RWPE2 (cell line): Measurements from ENCODE around the gene ATP5MK.

Experiments used
- ATAC-seq: fragments of 200-7000 bp; cut with Tn5 transposase; 3 replicates; pipeline ENCODE4 v1.9.1; 2021; ENCODE audit warnings: low read depth
- DNase-seq: peaks from one replicate; pipeline ENCODE4 v3.0.0-alpha.2; 2020; ENCODE audit warnings: low spot score
- H3K27ac ChIP-seq: fragments of 450-650 bp; 2 replicates; pipeline ENCODE4 v1.5.1; 2017; ENCODE audit warnings: mild to moderate bottlenecking; ENCODE audit not compliant: poor library complexity, severe bottlenecking
- H3K27me3 ChIP-seq: fragments of 250-450 bp; sonication (Bioruptor Pico); 2 replicates; pipeline ENCODE4 v1.5.1; 2021; ENCODE audit warnings: mild to moderate bottlenecking, moderate library complexity; ENCODE audit not compliant: insufficient read depth, poor library complexity, severe bottlenecking
- H3K36me3 ChIP-seq: fragments of 250-450 bp; sonication (Bioruptor Pico); 2 replicates; pipeline ENCODE4 v1.5.1; 2020; ENCODE audit warnings: low read depth, mild to moderate bottlenecking, moderate library complexity
- H3K4me1 ChIP-seq: fragments of 250-450 bp; sonication (Bioruptor Pico); 2 replicates; pipeline ENCODE4 v1.5.1; 2021; ENCODE audit warnings: mild to moderate bottlenecking, moderate library complexity; ENCODE audit not compliant: insufficient read depth, poor library complexity, severe bottlenecking
- H3K4me3 ChIP-seq: fragments of 250-450 bp; sonication (Bioruptor Pico); 2 replicates; pipeline ENCODE4 v1.5.1; 2021; ENCODE audit warnings: mild to moderate bottlenecking, moderate library complexity; ENCODE audit not compliant: severe bottlenecking
- H3K9me3 ChIP-seq: fragments of 250-450 bp; sonication (Bioruptor Pico); 2 replicates; pipeline ENCODE4 v1.5.1; 2021; ENCODE audit warnings: mild to moderate bottlenecking, moderate library complexity; ENCODE audit not compliant: severe bottlenecking
- TF ChIP-seq, protein P1 (sequence below): fragments of 450-650 bp; IDR thresholded peaks from one replicate; pipeline ENCODE4 v1.5.1; 2017; ENCODE audit warnings: mild to moderate bottlenecking, moderate library complexity; ENCODE audit not compliant: poor library complexity, severe bottlenecking

The ATP5MK gene

DNA sequence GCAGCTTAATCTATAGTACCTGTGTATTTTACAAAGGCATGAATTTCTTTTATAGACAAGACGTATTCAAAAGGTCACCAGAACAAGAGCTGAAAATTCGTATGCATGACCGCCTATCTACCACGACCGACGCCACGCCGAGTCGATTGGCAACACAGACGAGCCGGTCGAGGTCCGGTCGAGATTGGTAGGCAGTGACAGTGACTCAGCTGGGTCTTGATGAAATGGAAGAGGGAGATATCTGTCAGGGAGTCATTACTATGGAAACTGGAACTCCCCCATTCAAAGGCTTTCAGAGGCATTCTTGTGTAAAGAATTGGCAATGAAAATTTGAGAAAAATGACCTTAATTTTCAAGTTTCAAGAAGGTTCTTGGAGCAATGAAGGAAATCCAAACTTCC is 2.1 kb downstream of the ATP5MK start:
- Histone ChIP-seq H3K4me1 (peaks cover 28% of the 10 kb centered on the region), H3K4me3 (no peak overlapping the region), H3K9me3 (no peaks in the 10 kb centered on the region), H3K27me3 (no peaks in the 10 kb centered on the region), H3K36me3 (peaks cover 78% of the 10 kb centered on the region), H3K27ac (no peak overlapping the region)
- ATAC-seq (no peak), DNase-seq (no peak)
- TF ChIP-seq, protein P1, sequence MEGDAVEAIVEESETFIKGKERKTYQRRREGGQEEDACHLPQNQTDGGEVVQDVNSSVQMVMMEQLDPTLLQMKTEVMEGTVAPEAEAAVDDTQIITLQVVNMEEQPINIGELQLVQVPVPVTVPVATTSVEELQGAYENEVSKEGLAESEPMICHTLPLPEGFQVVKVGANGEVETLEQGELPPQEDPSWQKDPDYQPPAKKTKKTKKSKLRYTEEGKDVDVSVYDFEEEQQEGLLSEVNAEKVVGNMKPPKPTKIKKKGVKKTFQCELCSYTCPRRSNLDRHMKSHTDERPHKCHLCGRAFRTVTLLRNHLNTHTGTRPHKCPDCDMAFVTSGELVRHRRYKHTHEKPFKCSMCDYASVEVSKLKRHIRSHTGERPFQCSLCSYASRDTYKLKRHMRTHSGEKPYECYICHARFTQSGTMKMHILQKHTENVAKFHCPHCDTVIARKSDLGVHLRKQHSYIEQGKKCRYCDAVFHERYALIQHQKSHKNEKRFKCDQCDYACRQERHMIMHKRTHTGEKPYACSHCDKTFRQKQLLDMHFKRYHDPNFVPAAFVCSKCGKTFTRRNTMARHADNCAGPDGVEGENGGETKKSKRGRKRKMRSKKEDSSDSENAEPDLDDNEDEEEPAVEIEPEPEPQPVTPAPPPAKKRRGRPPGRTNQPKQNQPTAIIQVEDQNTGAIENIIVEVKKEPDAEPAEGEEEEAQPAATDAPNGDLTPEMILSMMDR, result no peak

DNA sequence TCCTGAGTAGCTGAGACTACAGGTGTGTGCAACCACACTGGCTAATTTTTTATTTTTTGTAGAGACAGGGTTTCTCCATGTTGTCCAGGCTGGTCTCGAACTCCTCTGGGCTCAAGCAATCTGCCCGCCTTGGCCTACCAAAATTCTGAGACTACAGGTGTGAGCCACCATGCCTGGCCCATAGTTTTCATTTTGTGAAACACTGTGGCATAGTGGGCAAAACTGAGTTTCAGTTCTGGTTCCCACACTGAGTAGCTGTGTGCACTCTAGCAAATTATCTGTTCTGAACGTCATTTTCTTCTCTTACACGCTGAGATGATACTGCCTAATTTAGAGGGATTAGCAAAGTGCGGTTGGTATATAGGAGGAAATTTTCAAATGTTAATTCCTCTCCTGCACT is 13.5 kb downstream of the ATP5MK start:
- Histone ChIP-seq H3K9me3 (no peaks in the 10 kb centered on the region), H3K27ac (no peak overlapping the region), H3K36me3 (peaks cover 51% of the 10 kb centered on the region), H3K27me3 (no peaks in the 10 kb centered on the region), H3K4me3 (no peak overlapping the region), H3K4me1 (no peaks in the 10 kb centered on the region)
- no peak for ATAC-seq
- TF ChIP-seq, protein P1, result no peak
- no peak for DNase-seq

DNA sequence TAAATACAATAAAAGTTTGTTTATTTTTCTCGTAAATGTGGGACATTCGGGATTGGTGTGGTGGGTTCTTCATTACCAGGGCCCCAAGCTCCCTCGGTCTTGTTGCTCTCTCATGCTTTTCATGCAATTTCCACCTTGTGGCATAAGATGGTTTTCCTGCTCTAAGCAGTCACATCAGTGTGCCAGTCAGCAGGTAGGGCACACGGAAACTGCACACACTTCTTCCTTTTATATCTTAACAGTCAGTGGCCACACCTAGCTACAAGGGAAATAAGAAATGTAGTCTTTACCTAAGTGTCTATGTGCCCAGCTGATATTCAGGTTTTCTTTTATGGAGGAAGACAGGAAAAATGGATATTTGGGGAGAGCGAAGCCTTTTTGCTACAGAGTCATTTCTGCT is 22.0 kb downstream of the ATP5MK start:
- TF ChIP-seq, protein P1, result no peak

DNA sequence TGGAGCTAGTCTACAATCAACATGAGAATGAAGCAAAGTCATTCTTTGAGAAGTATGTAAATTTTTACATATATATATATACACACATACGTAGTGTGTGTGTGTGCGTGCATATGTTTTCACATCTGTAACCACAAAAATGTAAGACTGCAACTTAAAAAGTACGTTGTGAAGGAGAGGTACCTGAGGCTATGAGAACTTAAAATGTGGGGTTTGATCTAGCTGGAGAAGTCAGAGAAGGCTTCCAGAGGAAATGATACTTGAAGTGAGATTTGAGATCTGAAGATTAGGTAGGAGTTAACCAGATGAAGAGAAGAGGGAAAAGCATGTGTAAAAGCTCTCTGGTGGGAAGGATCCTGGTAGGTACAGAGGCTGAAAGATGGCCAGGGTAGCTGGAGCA is 22.7 kb downstream of the ATP5MK start:
- no peak for ATAC-seq
- Histone ChIP-seq H3K27ac (no peak overlapping the region), H3K4me3 (no peak overlapping the region), H3K9me3 (no peaks in the 10 kb centered on the region), H3K36me3 (peaks cover 40% of the 10 kb centered on the region), H3K27me3 (no peaks in the 10 kb centered on the region), H3K4me1 (peaks cover 8% of the 10 kb centered on the region)
- DNase-seq, result no peak
- TF ChIP-seq, protein P1, result no peak

More for the DNA sequence above, 22.0 kb downstream of the ATP5MK start:
- no peak for ATAC-seq
- Histone ChIP-seq H3K4me3 (no peak overlapping the region), H3K27ac (no peak overlapping the region), H3K36me3 (peaks cover 40% of the 10 kb centered on the region), H3K27me3 (no peaks in the 10 kb centered on the region), H3K4me1 (peaks cover 5% of the 10 kb centered on the region), H3K9me3 (no peaks in the 10 kb centered on the region)
- DNase-seq, result no peak

DNA sequence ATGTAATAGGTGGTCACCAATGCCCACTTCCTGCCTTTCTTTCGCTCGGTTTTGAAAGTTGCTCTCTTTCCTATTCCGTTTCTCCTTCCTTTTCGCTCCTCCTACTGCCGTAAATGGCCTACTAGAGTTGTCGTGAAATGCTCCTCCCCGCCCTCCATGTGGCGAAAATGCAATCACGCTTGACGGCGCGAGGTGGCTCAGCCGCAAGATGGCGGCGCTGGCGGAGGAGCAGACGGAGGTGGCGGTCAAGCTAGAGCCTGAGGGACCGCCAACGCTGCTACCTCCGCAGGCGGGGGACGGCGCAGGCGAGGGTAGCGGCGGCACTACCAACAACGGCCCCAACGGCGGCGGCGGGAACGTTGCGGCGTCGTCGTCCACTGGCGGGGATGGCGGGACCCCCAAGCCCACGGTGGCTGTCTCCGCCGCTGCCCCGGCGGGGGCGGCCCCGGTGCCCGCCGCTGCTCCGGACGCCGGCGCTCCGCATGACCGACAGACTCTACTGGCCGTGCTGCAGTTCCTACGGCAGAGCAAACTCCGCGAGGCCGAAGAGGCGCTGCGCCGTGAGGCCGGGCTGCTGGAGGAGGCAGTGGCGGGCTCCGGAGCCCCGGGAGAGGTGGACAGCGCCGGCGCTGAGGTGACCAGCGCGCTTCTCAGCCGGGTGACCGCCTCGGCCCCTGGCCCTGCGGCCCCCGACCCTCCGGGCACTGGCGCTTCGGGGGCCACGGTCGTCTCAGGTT is 28.3 kb downstream of the ATP5MK start, which contains the start of gene TAF5:
TSS of gene TAF5 (plus strand) at position 195 of the 737 bp plus-strand sequence. CDS start at position 209, 14 bp downstream.
- DNase-seq (peak; percentile 91), ATAC-seq (peak; percentile 61)
- H3K27ac ChIP-seq, result peak within 1 kb of the TSS; percentile 60
- TF ChIP-seq, protein P1, result no peak
- 0 out of 2 replicates have a peak, but pooled peaks cover 4% of the 10 kb centered on the region for H3K36me3 ChIP-seq
- H3K27me3 ChIP-seq, result no peaks in the 10 kb centered on the region
- H3K4me3 ChIP-seq, result peak within 1 kb of the TSS; percentile 65
- H3K4me1 ChIP-seq, result peaks cover 8% of the 10 kb centered on the region
- H3K9me3 ChIP-seq, result no peaks in the 10 kb centered on the region
